Common myeloid progenitor, CD34-positive (primary cell): ENCODE results near the gene CTDSP1.

Experiments used
- CTCF ChIA-PET: fragments of 350-600 bp; sonication (Branson Sonifier 250); formaldehyde crosslinking; loops from one replicate; lab custom pipeline; 2021; ENCODE audit warnings: antibody characterized with exemption; lab: Charles Lee
- POLR2A ChIA-PET: fragments of 350-600 bp; sonication (Branson Sonifier 250); formaldehyde crosslinking; loops from one replicate; lab custom pipeline; 2021; ENCODE audit warnings: antibody characterized with exemption; lab: Charles Lee
- DNase-seq, 3 donors: peaks; one replicate each; pipeline versions ENCODE4 v3.0.0 to v3.0.0-alpha.2; 2013
- H3K27ac ChIP-seq, 2 experiments: 1 replicate in 1 of 2; 2 replicates in 1 of 2; pipeline ENCODE4 v1.7.0; 2013; ENCODE audit warnings: inconsistent platforms in 2 of 2, low read length in 2 of 2, mild to moderate bottlenecking in 2 of 2, low read depth in 1 of 2, moderate library complexity in 1 of 2; ENCODE audit not compliant: severe bottlenecking in 2 of 2, insufficient read depth in 1 of 2, poor library complexity in 1 of 2
- H3K27me3 ChIP-seq, 5 experiments: replicated peaks in 2 of 5; 1 replicate in 3 of 5; 2 replicates in 2 of 5; pipeline versions ENCODE4 v1.6.1 to v1.7.0; 2013; ENCODE audit warnings: low read length in 4 of 5, mild to moderate bottlenecking in 2 of 5, moderate library complexity in 2 of 5, inconsistent platforms in 1 of 5; ENCODE audit not compliant: insufficient read depth in 5 of 5, control insufficient read depth in 4 of 5
- H3K36me3 ChIP-seq, 4 experiments: 1 replicate in 2 of 4; 2 replicates in 2 of 4; pipeline versions ENCODE4 v1.6.1 to v1.7.0; 2013; ENCODE audit warnings: low read length in 3 of 4, control low read depth in 1 of 4, mild to moderate bottlenecking in 1 of 4; ENCODE audit not compliant: control insufficient read depth in 4 of 4, insufficient read depth in 4 of 4
- H3K4me1 ChIP-seq, 4 experiments: 1 replicate in 3 of 4; 2 replicates in 1 of 4; pipeline versions ENCODE4 v1.6.1 to v1.7.1; 2013; ENCODE audit warnings: low read length in 3 of 4, mild to moderate bottlenecking in 3 of 4, control low read depth in 1 of 4, inconsistent platforms in 1 of 4, moderate library complexity in 1 of 4; ENCODE audit not compliant: control insufficient read depth in 4 of 4, insufficient read depth in 4 of 4; ENCODE audit errors: control extremely low read depth in 1 of 4
- H3K4me3 ChIP-seq, 7 experiments: 1 replicate in 4 of 7; 2 replicates in 3 of 7; pipeline versions ENCODE4 v1.5.1 to v1.7.0; 2013; ENCODE audit warnings: mild to moderate bottlenecking in 7 of 7, low read length in 6 of 7, moderate library complexity in 6 of 7, inconsistent platforms in 2 of 7, low read depth in 2 of 7, control low read depth in 1 of 7; ENCODE audit not compliant: insufficient read depth in 4 of 7, control insufficient read depth in 1 of 7; ENCODE audit errors: extremely low read depth in 1 of 7
- H3K9me3 ChIP-seq, 5 experiments: 1 replicate in 4 of 5; 2 replicates in 1 of 5; pipeline versions ENCODE4 v1.6.1 to v1.7.1; 2013; ENCODE audit warnings: low read length in 4 of 5, mild to moderate bottlenecking in 2 of 5, inconsistent platforms in 1 of 5, low read depth in 1 of 5, moderate library complexity in 1 of 5; ENCODE audit not compliant: control insufficient read depth in 4 of 5, insufficient read depth in 2 of 5; ENCODE audit errors: control extremely low read depth in 1 of 5
- WGBS: methylation state at CpG from one replicate; pipeline ENCODE4 v1.1.5; 2013; ENCODE audit not compliant: insufficient coverage; 5-methylcytosine and 5-hydroxymethylcytosine counted together

The CTDSP1 gene

GRCh38 chr2:218398437-218399390 is 954 bp upstream of the CTDSP1 start:
- Histone ChIP-seq H3K36me3 (peaks cover 0 to 23% (median 16%) of the 10 kb centered on the region in 4 experiments), H3K27ac (peak overlapping the region; percentile 72 to 94), H3K9me3 (no peaks in the 10 kb centered on the region), H3K4me1 (peaks cover 2 to 77% (median 71%) of the 10 kb centered on the region in 4 experiments), H3K4me3 (peak overlapping the region; percentile 29 to 88 (median 85)), H3K27me3 (no peaks in the 10 kb centered on the region)
- ChIA-PET POLR2A (interaction anchor here (1.6 to 5.3 kb wide), 2 partner anchors 30 to 107 kb away, joined by 8 to 37 read pairs; partner anchors contain the start of gene TMBIM1), CTCF (interaction anchor here (0.9 to 2.4 kb wide), 3 partner anchors 10 to 146 kb away, joined by 3 to 14 read pairs (median 4); partner anchors contain the start of gene CATIP)
- WGBS, result under 1% methylated on average over 57 of the region's 95 CpGs
- DNase-seq, result peak; percentile 79 to 90 (median 84)

GRCh38 chr2:218400167-218400929 is 680 bp downstream of the CTDSP1 start:
- Histone ChIP-seq H3K4me1 (peaks cover 2 to 77% (median 70%) of the 10 kb centered on the region in 4 experiments), H3K36me3 (peaks cover 0 to 38% (median 27%) of the 10 kb centered on the region in 4 experiments), H3K9me3 (no peaks in the 10 kb centered on the region), H3K27ac (peak overlapping the region; percentile 66 to 87), H3K4me3 (peak overlapping the region; percentile 53 to 88 (median 80)), H3K27me3 (no peaks in the 10 kb centered on the region)
- peak in 2 of 3 donors; percentile 40 to 56 for DNase-seq
- CTCF ChIA-PET, result interaction anchor here (0.8 to 2.9 kb wide), 5 partner anchors 64 to 148 kb away, joined by 3 to 13 read pairs (median 3); no protein-coding TSS in a partner anchor
- POLR2A ChIA-PET, result interaction anchor here (0.5 to 5.3 kb wide), 4 partner anchors 32 to 168 kb away, joined by 3 to 37 read pairs (median 5); partner anchors contain the start of genes TMBIM1 and USP37
- 0% methylated on average over 24 of the region's 63 CpGs for WGBS

GRCh38 chr2:218400930-218401881 is 1.5 kb downstream of the CTDSP1 start:
- ChIA-PET CTCF (interaction anchor here (0.6 to 2.9 kb wide), 8 partner anchors 62 to 129 kb away, joined by 3 to 13 read pairs (median 3); no protein-coding TSS in a partner anchor), POLR2A (interaction anchor here (1.2 to 5.3 kb wide), 3 partner anchors 33 to 167 kb away, joined by 3 to 37 read pairs (median 7); partner anchors contain the start of gene USP37)
- H3K4me3 ChIP-seq, result peak overlapping the region; percentile 53 to 88 (median 80)
- H3K9me3 ChIP-seq, result no peaks in the 10 kb centered on the region
- H3K36me3 ChIP-seq, result peaks cover 0 to 39% (median 27%) of the 10 kb centered on the region in 4 experiments
- 39% methylated on average over 17 of the region's 24 CpGs for WGBS
- H3K27ac ChIP-seq, result peak overlapping the region in 1 of 2 experiments; percentile 87
- H3K27me3 ChIP-seq, result no peaks in the 10 kb centered on the region
- DNase-seq, result no peak
- peaks cover 0 to 80% (median 72%) of the 10 kb centered on the region in 4 experiments for H3K4me1 ChIP-seq

GRCh38 chr2:218401890-218402289 is 2.2 kb downstream of the CTDSP1 start:
- Histone ChIP-seq H3K9me3 (no peaks in the 10 kb centered on the region), H3K27ac (peak overlapping the region in 1 of 2 experiments; percentile 87), H3K4me3 (peak overlapping the region in 3 of 7 experiments; percentile 85 to 88 (median 87)), H3K27me3 (no peaks in the 10 kb centered on the region), H3K4me1 (peaks cover 1 to 80% (median 70%) of the 10 kb centered on the region in 4 experiments), H3K36me3 (peaks cover 0 to 39% (median 27%) of the 10 kb centered on the region in 4 experiments)
- 77% methylated on average over 7 of the region's 9 CpGs for WGBS
- no peak for DNase-seq
- POLR2A ChIA-PET, result no interaction called here
- CTCF ChIA-PET, result interaction anchor here (0.6 to 2.9 kb wide), 7 partner anchors 62 to 129 kb away, joined by 3 to 13 read pairs (median 3); no protein-coding TSS in a partner anchor

GRCh38 chr2:218402491-218402901 is 2.8 kb downstream of the CTDSP1 start:
- peaks cover 0 to 39% (median 27%) of the 10 kb centered on the region in 4 experiments for H3K36me3 ChIP-seq
- peaks cover 2 to 80% (median 70%) of the 10 kb centered on the region in 4 experiments for H3K4me1 ChIP-seq
- ChIA-PET CTCF (interaction anchor here (0.8 to 3.5 kb wide), 4 partner anchors 101 to 130 kb away, joined by 4 to 13 read pairs (median 10); partner anchors contain the start of gene TMBIM1), POLR2A (no interaction called here)
- no peak overlapping the region for H3K4me3 ChIP-seq
- H3K27ac ChIP-seq, result peak overlapping the region in 1 of 2 experiments; percentile 87
- no peaks in the 10 kb centered on the region for H3K9me3 ChIP-seq
- H3K27me3 ChIP-seq, result no peaks in the 10 kb centered on the region
- DNase-seq, result no peak
- WGBS, result 90% methylated on average over 8 of the region's 8 CpGs
